NCI-H2081 treated with DMSO at 0.1 percent for 48 hours (cell line): ENCODE data around the gene NPR1.
"Not testable (repeated sequence)": the region's sequence is repeated elsewhere in the genome, so short reads cannot be mapped to it uniquely, and the experiment has no call there.

Experiments
- DNase-seq: peaks from one replicate; lab custom pipeline; 2025; lab: John Stamatoyannopoulos, UW

NPR1 gene

DNA sequence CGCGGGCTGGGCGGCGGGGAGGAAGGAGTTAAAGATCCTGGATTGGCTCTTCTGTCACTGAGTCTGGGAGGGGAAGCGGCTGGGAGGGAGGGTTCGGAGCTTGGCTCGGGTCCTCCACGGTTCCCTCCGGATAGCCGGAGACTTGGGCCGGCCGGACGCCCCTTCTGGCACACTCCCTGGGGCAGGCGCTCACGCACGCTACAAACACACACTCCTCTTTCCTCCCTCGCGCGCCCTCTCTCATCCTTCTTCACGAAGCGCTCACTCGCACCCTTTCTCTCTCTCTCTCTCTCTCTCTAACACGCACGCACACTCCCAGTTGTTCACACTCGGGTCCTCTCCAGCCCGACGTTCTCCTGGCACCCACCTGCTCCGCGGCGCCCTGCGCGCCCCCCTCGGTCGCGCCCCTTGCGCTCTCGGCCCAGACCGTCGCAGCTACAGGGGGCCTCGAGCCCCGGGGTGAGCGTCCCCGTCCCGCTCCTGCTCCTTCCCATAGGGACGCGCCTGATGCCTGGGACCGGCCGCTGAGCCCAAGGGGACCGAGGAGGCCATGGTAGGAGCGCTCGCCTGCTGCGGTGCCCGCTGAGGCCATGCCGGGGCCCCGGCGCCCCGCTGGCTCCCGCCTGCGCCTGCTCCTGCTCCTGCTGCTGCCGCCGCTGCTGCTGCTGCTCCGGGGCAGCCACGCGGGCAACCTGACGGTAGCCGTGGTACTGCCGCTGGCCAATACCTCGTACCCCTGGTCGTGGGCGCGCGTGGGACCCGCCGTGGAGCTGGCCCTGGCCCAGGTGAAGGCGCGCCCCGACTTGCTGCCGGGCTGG, at the start of gene NPR1:
Gene NPR1, plus strand, starts transcription at position 170 of the 818 bp plus-strand sequence. Its CDS starts 421 bp downstream, at position 591.
- no peak for DNase-seq

DNA sequence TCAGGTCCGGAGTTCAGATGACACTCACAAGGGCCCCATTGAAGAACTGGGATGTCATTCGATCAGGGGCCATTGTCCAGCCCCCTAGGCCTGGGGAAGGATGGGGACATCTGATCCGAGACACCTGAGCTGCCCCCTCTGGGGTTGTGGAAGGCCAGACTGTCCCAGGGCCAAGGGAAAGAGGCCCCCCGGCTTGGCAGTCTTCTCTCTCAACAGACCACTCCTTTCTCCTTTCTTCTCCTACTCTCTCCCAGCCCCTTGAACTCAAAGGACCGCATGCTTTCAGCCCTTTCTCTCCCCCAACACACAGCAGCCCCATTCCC, 49.2 kb upstream of the NPR1 start:
- DNase-seq: no peak

DNA sequence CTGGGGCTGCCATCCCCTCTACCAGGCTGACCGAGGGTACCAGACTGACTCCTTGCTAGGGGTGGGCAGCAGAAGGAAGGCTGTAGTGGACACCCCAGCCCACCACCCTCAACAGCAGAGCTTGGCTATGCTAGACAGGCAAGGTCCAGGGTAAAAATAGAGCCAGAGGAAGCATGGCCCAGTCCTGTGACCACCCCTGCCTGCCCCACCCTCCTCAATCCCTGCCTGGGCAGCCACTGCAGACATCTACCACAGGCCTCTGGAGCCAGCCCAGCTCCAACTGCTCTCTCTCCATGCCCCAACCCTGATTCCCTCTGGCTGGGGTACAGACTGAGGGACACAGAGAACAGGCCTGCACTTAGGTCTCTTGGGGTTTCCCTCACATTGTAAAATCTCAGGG, 48.5 kb upstream of the NPR1 start:
- no peak for DNase-seq

DNA sequence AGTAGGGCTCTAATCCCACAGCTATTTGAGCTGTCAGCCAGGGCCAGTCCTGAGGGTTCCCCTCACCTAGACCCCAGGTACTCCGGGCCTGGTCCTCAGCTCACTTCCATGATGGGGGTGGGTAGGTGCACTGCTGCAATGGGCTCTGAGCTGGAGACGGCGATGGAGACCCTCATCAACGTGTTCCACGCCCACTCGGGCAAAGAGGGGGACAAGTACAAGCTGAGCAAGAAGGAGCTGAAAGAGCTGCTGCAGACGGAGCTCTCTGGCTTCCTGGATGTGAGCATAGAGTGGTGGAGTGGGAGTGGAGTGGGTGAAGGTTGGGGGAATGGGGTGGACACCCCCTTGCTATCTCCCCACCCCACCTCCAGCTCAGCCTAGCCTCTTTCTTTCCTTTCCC, 48.1 kb upstream of the NPR1 start:
- DNase-seq: no peak

DNA sequence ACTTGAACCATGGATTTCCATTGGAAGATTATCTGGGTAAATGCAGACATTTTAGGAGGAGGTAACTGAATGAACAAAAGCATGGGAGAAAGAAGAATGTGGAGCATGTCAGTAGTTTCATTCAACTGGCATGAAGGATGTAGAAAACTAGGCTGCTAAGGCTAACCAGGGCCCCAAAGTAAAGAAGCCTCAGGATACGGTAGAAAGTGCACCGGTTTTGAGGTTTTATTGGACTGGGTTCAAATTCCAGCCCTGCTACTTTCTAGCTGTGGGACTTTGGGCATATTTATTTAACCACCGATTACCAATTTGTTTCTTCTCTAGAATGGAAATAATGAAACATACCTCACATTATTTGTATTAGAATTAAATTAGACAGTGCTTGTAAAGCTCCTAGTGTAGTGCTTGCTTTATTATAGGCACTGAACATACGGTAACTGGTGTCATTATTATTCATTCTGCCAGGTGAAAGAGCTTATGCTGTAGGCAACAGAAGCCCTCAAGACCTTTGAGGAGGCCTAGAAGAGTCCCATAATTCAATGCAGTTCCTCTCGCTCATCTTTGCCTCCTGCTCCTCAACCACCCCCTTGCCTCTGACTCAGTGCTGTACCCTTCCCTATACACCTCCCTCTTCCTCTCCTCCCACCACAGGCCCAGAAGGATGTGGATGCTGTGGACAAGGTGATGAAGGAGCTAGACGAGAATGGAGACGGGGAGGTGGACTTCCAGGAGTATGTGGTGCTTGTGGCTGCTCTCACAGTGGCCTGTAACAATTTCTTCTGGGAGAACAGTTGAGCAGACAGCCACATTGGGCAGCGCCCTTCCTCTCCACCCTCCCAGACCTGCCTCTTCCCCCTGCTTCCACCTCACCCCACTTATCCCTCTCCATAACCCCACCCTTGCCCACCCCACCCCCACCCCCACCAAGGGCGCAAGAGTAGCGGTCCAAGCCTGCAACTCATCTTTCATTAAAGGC, 47.2 kb upstream of the NPR1 start:
- no peak for DNase-seq

DNA sequence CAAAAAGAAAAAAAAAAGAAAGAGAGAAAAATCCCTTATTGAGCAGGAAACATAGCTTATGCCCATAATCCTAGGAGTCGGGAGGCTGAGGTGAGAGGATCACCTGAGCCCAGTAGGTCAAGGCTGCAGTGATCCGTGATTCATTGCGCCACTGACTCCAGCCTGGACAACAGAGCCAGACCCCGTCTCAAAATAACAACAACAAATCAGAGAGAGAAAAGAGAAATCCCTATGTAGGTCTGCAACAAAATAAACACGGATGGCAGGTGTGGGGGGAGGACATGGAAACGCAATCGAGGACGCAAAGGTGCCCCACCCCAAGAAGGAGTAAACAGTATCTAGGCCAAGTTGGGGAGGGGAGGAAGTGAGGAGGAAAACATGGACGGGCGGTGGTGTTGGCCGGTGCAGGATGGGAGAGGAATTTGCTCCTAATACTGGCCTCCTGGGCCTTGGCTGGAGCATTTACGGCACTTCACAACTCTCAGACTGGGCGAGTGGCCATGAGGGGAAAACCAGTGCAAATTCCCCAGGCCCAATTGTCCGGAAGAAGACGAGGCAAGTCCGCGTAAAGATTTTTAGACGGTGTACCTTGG, 45.2 kb upstream of the NPR1 start:
- DNase-seq: no peak

DNA sequence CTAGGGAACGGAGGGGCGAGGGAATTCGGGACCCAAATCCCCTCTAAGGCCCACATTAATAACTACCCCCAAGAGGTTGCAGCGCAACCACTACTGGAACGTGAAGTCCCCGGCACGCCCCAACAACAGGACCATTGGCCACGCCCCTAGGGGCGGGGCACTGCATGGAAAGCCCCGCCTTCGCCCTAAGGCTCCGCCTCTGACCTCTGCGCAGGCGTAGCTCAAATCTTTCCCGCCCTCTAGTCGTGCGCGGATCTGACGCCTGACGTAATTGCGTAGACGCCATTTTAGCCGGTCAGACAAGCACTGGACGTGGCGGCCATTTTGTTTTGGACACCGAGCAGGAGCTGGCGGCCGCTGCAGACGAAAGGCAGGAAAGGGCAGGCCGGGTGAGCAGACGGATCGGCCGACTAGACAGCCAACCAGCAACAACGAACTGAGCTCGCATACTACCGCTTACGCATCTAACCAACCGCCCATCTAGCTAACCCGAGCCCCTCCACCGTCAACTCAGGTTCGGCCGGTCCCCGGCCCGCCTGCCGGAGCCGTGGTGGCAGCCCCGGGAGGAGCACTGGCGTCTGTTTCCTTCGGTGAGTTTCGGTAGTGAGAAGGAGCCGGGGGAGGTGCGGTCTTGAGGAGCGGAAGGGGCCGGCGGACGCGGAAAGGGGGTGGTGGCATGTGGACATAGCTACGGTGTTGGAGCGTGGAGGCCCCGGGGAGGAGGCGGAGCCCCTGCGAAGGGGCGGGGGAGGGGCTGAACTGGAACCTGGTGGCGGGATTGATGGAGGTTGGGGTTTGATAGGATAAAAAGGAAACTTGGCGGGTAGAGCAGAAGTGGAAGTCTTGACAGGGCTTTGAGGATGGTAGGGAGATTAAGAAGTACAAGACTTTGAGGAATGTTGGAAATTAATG, 44.5 kb upstream of the NPR1 start, which contains the start of gene CHTOP:
Gene CHTOP, plus strand, starts transcription at position 313 of the 912 bp plus-strand sequence. CDS start 2,523 bp downstream, outside the sequence.
- peak; percentile 97 for DNase-seq

DNA sequence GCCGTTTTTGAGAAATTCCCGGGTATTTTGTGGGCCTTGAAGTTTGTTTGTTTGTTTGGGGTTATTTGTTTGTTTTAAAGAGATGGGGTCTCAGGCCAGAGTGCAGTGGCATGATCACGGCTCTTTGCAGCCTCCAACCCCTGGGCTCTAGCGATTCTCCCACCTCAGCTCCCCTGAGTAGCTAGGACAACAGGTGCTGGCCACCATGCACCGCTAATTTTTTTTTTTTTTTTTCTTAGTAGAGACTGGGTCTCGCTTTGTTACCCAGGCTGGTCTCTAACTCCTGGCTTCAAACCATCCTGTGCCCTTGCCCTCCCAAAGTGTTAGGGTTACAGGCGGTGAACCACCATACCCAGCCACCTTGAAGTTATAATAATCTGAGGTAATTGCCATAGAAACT, 42.6 kb upstream of the NPR1 start:
- no peak for DNase-seq

DNA sequence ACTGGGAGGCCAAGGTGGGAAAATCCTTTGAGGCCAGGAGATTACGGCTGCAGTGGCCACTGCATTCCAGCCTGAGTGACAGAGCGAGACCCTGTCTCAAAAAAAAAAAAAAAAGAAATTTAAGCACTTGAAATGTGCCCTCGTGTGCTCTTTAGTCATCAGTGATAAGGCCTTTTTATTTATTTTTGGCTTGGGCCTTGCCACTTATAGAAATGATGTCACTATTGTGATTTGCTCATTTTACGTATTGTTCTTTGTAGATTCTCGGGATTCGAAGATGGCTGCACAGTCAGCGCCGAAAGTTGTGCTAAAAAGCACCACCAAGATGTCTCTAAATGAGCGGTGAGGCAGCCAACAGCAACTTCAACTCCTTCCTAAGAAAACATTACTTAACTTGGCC, 42.2 kb upstream of the NPR1 start:
- no peak for DNase-seq

DNA sequence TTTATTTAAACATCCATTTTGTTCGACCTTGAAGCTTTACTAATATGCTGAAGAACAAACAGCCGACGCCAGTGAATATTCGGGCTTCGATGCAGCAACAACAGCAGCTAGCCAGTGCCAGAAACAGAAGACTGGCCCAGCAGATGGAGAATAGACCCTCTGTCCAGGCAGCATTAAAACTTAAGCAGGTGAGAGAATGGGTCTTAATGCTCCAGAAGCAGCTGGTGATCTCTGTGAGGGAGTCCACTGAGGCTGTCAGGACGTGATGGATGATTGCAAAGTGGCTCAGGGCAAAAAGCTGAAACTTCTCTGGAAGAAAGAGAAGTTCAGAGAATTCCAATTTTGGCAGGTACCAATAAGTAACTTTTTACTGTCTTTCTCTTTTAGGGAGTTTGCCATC, 40.2 kb upstream of the NPR1 start:
- no peak for DNase-seq

DNA sequence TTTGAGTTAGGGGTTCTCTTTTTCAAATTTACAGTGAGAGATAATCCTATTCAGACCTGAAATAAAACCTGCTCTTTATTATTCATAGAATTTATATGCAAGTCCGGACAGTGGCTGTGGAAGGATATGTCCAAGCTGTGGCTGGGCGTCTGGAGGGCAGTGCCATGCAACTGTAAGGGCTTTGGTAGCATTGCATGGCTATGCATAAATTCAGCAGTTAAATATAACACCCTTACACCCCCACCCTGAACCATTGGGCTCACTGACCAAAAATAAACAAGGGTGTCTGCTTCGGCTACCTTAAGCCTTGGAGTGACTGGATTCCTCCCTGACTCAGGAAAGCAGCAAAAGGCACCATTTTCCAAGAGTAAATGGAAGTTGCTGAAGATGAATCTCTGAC, 39.2 kb upstream of the NPR1 start:
- DNase-seq: no peak

DNA sequence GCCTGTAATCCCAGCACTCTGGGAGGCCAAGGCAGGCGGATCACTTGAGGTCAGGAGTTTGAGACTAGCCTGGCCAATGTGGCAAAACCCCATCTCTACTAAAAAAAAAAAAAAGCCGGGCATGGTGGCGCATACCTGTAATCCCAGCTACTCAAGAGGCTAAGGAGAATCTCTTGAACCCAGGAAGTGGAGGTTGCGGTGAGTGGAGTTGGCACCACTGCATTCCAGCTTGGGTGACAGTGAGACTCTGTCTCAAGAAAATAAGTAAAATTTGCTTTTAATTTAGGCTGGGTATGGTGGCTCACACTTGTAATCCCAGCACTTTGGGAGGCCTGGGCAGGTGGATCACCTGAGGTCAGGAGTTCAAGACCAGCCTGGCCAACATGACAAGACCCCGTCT, 38.3 kb upstream of the NPR1 start:
- DNase-seq: not testable (repeated sequence)

DNA sequence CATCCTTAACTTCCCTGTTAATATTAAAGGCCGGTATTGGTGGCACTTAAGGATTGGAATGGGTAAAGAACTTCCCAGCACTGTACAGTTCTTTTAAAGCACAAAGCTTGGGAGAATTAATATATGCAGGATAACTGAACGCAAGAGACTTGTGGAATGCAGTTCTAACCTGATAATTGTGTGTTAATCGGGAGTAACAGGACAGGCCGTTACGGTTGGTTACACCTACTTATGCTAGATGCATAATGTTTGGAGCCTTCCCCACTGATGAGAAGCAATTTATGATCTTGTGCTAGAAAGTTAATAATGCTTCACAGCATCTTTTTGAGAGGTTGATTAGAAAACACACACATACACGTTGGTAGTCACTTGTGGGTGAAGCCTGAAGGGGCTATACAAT, 37.6 kb upstream of the NPR1 start:
- no peak for DNase-seq

DNA sequence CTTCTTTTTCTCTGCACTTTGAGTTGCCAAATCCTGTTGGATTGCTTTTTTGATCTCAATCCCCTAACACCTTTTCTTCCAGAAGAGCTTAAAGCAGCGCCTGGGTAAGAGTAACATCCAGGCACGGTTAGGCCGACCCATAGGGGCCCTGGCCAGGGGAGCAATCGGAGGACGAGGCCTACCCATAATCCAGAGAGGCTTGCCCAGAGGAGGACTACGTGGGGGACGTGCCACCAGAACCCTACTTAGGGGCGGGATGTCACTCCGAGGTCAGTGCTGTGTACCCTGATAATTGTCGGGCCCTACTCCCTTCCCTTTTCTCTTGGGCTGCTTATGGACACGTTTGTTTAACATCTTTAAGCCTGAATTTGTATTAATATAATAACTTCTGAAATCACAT, 36.3 kb upstream of the NPR1 start:
- DNase-seq: no peak

DNA sequence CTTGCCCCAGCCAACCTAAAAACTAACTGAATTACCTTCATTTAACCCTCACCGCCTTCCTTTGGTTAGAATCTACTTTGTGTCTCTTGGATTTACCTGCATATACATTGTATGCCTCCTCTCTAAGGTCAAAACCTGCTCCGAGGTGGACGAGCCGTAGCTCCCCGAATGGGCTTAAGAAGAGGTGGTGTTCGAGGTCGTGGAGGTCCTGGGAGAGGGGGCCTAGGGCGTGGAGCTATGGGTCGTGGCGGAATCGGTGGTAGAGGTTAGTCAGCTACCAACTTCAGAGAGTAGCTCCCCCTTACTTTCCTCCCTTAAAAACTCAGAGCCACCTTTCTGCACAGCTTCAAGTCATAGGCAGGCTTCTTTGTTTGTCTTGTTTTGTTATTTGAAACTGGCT, 35.4 kb upstream of the NPR1 start:
- DNase-seq: no peak

DNA sequence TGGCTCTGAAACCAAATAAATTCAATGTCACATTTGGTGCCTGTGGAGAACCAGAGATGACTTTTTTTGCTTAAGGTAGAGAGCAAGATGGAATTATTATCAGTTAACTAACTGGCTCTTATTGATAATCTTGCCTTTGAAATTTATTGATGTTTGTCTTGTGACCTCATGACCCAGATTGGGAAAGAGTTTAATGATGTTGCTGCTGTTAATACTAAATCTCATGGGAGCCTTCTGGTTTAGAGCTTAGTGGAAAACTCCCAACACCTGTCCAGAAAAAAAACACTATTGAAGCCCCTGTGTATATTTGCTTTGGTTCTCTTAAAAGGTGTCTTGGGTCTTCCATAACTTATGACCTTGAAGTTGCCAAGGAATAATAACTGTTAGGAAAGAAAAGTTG, 34.7 kb upstream of the NPR1 start:
- DNase-seq: no peak

DNA sequence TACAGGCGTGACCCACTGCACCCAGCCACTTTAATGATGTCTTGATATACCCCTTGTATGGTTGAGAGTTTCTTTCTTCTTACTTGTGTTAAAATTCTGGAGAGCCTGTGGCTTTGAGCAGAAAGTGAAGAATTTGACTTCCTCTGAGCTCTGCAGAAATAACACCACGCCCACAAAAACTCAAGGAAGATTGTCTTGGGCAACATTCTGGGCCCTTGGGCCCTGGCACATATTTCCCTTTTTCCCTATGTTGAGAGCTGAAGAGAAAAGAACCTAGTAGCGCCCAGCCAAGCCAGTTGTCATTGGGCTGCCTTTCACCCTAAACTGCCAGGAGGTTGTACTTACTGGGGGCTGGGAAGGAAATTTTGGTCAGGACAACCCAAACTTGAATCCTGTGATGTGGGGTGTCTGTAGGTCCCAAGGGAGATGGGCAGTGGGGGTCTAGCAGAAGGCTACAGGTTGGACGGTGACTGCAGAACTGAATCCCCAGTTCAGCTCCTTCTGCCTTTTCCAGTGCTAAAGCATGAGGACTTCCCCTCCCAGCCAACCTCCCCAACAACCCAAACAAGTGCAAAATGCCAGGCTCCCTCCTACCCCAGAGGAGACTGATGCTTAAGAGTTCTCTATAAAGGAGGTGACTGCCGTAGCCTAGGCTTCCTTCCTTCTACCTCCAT, 31.7 kb upstream of the NPR1 start:
- no peak for DNase-seq

DNA sequence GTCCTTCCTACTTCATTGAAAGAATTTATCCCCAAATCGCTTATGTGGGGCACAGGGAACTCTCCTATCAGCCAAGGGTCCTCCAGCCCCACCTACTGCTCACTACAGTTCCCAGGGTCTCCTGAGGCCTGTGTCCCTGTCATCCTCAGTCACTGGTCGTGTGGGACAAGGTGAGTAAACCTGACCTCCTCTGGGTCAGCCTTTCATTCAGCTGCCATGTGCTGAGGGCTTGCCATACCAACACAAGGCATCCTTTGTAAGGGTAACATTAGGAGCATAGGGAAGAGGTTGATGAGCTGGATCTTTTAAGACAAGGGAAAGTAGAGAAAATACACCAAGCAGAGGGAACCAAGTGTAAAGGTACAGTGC, 31.2 kb upstream of the NPR1 start:
- DNase-seq: no peak

DNA sequence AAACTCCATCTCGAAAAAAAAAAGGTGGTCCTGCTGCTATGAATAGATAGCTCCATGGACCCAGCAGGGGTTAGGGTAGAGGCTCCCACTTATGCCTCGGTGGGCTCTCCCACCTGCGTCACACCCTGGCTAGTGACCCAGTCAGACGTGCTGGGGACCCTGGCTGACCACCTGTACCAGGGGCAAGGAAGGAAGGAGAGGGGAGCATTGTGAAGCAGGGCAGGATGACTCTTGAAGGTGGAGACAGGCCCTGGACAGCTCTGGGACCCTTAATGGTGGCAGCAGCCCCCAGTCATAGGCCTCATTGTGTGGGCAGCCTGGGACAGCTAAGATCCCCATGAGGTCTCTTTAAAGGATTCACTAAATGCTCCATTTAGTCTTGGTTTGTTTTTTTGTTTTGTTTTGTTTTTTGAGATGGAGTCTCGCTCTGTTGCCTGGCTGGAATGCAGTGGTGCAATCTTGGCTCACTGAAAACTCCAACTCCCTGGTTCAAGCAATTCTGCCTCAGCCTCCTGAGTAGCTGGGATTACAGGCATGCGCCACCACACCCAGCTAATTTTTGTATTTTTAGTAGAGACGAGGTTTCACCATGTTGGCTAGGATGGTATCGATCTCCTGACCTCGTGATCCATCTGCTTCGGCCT, 30.4 kb upstream of the NPR1 start:
- DNase-seq: no peak

DNA sequence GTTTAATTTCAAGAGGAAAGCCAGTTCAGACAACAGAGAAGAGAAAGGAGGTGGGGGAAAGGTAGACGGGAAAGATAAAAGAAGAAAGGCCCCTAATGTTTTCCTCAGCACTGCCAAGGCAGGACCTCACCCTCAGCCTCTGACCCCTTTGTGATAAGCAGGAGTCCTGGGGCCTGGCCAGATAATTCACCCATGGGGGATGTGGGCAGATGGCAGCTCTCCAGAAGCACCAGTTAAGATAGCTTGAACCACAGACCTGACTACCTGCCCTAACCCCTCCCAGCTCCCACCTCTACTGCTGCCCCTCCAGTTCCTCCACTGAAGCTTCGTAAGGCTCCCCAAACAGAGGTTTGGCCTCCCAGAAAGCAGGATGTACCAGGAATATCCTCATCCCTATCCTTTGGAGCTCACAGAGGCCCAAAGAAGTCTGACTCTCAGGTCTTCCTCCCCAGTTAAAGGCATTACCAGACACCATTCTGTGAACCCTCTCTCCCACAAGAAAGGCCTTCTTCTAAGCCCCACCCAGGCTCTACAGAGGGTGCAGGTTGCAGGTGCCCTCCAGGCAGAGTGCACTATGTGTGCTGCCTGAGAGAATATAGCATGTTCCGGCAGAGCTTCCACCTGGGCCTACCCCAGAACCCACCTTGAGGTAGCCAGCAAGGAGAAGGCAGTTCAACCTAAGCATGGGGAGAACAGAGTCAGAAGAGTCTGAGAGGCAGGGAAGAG, 29.2 kb upstream of the NPR1 start:
- DNase-seq: no peak
